GM19467 (cell line): ENCODE data around the gene SLC22A12.
"Not testable (repeated sequence)": the region's sequence is repeated elsewhere in the genome, so short reads cannot be mapped to it uniquely, and the experiment has no call there.

Source experiments
- ATAC-seq: cut with Tn5 transposase; IDR thresholded peaks from one replicate; pipeline ENCODE4 v1.9.1; 2021; ENCODE audit warnings: mild to moderate bottlenecking, moderate library complexity; ENCODE audit not compliant: unreplicated experiment

SLC22A12 gene

GRCh38 chr11:64590763-64591221 lies at the start of gene SLC22A12:
Gene SLC22A12 (plus strand): TSS chr11:64591220. CDS start chr11:64591557, 337 bp downstream.
- ATAC-seq: no peak

GRCh38 chr11:64542172-64543125 lies 48.6 kb upstream of the SLC22A12 start:
- ATAC-seq: no peak

GRCh38 chr11:64543818-64544217 lies 47.2 kb upstream of the SLC22A12 start:
- no peak for ATAC-seq

- no peak for ATAC-seq
These were observed 46.3 kb upstream of the SLC22A12 start for GRCh38 chr11:64544616-64545296.

- no peak for ATAC-seq
These were observed 45.4 kb upstream of the SLC22A12 start for GRCh38 chr11:64545619-64546018.

- no peak for ATAC-seq
These were observed 44.8 kb upstream of the SLC22A12 start for GRCh38 chr11:64546176-64546575.

GRCh38 chr11:64546600-64546999 lies 44.4 kb upstream of the SLC22A12 start:
- no peak for ATAC-seq

GRCh38 chr11:64549969-64550368 lies 41.1 kb upstream of the SLC22A12 start:
- no peak for ATAC-seq

GRCh38 chr11:64553554-64554201 lies 37.3 kb upstream of the SLC22A12 start:
- no peak for ATAC-seq

- ATAC-seq: no peak
These were observed 34.8 kb upstream of the SLC22A12 start for GRCh38 chr11:64556044-64556720.

- no peak for ATAC-seq
These were observed 34.2 kb upstream of the SLC22A12 start for GRCh38 chr11:64556721-64557250.

GRCh38 chr11:64558065-64558745 lies 32.8 kb upstream of the SLC22A12 start:
- no peak for ATAC-seq

- ATAC-seq: no peak
These were observed 32.2 kb upstream of the SLC22A12 start for GRCh38 chr11:64558869-64559268.

GRCh38 chr11:64559351-64560138 lies 31.5 kb upstream of the SLC22A12 start:
- no peak for ATAC-seq

GRCh38 chr11:64560139-64560771 lies 30.8 kb upstream of the SLC22A12 start:
- ATAC-seq: no peak

- no peak for ATAC-seq
These were observed 30.1 kb upstream of the SLC22A12 start for GRCh38 chr11:64560941-64561340.

- not testable (repeated sequence) for ATAC-seq
These were observed 29.6 kb upstream of the SLC22A12 start for GRCh38 chr11:64561429-64561828.

GRCh38 chr11:64561984-64562722 lies 28.9 kb upstream of the SLC22A12 start:
- no peak for ATAC-seq
